HuH-7 (cell line): ENCODE data around the gene PSKH1.
"Not testable (repeated sequence)": the region's sequence is repeated elsewhere in the genome, so short reads cannot be mapped to it uniquely, and the experiment has no call there.

Experiments
- DNase-seq: peaks from one replicate; pipeline ENCODE4 v3.0.0; 2011; ENCODE audit warnings: low spot score

PSKH1 gene

GRCh38 chr16:67961551-67961957 is 68.5 kb downstream of the PSKH1 start:
- no peak for DNase-seq

GRCh38 chr16:67962135-67962534 is 69.1 kb downstream of the PSKH1 start:
- no peak for DNase-seq

- DNase-seq: no peak
These were observed 70.2 kb downstream of the PSKH1 start for GRCh38 chr16:67963292-67963661.

- no peak for DNase-seq
These were observed 70.7 kb downstream of the PSKH1 start for GRCh38 chr16:67963662-67964321.

GRCh38 chr16:67964477-67965131 is 71.5 kb downstream of the PSKH1 start:
- no peak for DNase-seq

- DNase-seq: no peak
These were observed 72.9 kb downstream of the PSKH1 start for GRCh38 chr16:67965668-67966548.

- DNase-seq: no peak
These were observed 73.6 kb downstream of the PSKH1 start for GRCh38 chr16:67966549-67967182.

GRCh38 chr16:67967183-67967957 is 74.3 kb downstream of the PSKH1 start:
- DNase-seq: no peak

- DNase-seq: peak; percentile 69
These were observed 74.9 kb downstream of the PSKH1 start for GRCh38 chr16:67967958-67968399.

GRCh38 chr16:67968400-67969253 is 75.6 kb downstream of the PSKH1 start, which contains the start of gene SLC12A4:
SLC12A4 (minus strand) TSS chr16:67968637; CDS start chr16:67968553, 84 bp downstream.
- peak; percentile 99 for DNase-seq

- peak; percentile 73 for DNase-seq
These were observed 76.4 kb downstream of the PSKH1 start for GRCh38 chr16:67969254-67970039.

GRCh38 chr16:67971111-67971510 is 78.1 kb downstream of the PSKH1 start:
- DNase-seq: no peak

- DNase-seq: not testable (repeated sequence)
These were observed 79.2 kb downstream of the PSKH1 start for GRCh38 chr16:67972285-67972684.

GRCh38 chr16:67975321-67976105 is 82.5 kb downstream of the PSKH1 start:
- no peak for DNase-seq

GRCh38 chr16:67976205-67976604 is 83.2 kb downstream of the PSKH1 start:
- no peak for DNase-seq

- no peak for DNase-seq
These were observed 84.0 kb downstream of the PSKH1 start for GRCh38 chr16:67977005-67977404.

- DNase-seq: no peak
These were observed 84.6 kb downstream of the PSKH1 start for GRCh38 chr16:67977469-67978227.
